Mesendoderm (in vitro differentiated cells): ENCODE measurements around the gene TENM4.
A peak's percentile ranks its signal among the peaks of the same experiment; 100 is the strongest.

Source experiments
- DNase-seq: peaks from one replicate; pipeline ENCODE4 v3.0.0; 2013
- H2AK5ac ChIP-seq: 2 replicates; pipeline ENCODE4 v1.6.1; 2013; ENCODE audit warnings: low read length, inconsistent platforms
- H2BK120ac ChIP-seq: 2 replicates; pipeline ENCODE4 v1.6.1; 2013; ENCODE audit warnings: low read depth, mild to moderate bottlenecking, low read length, moderate library complexity, mixed read lengths
- H2BK15ac ChIP-seq: replicated peaks from 2 replicates; pipeline ENCODE4 v1.6.1; 2013; ENCODE audit warnings: low read depth, mild to moderate bottlenecking, moderate library complexity
- H2BK5ac ChIP-seq: 2 replicates; pipeline ENCODE4 v1.6.1; 2013; ENCODE audit warnings: low read length, inconsistent platforms
- H3K18ac ChIP-seq: 2 replicates; pipeline ENCODE4 v1.6.1; 2013; ENCODE audit warnings: mild to moderate bottlenecking, low read length, mixed read lengths
- H3K23ac ChIP-seq: one replicate; pipeline ENCODE4 v1.6.1; 2013; ENCODE audit warnings: low read length
- H3K27ac ChIP-seq: 2 replicates; pipeline ENCODE4 v1.5.1; 2013; ENCODE audit warnings: low read depth, mild to moderate bottlenecking, inconsistent platforms, low read length, moderate library complexity
- H3K27me3 ChIP-seq: 2 replicates; pipeline ENCODE4 v1.6.1; 2013; ENCODE audit warnings: low read length, control low read depth, mild to moderate bottlenecking, inconsistent platforms; ENCODE audit not compliant: insufficient read depth, poor library complexity
- H3K36me3 ChIP-seq: 2 replicates; pipeline ENCODE4 v1.6.1; 2013; ENCODE audit warnings: low read length, inconsistent platforms; ENCODE audit not compliant: control insufficient read depth, insufficient read depth
- H3K4ac ChIP-seq: one replicate; pipeline ENCODE4 v1.6.1; 2013; ENCODE audit warnings: low read depth, mild to moderate bottlenecking, low read length, moderate library complexity
- H3K4me1 ChIP-seq: 2 replicates; pipeline ENCODE4 v1.6.1; 2013; ENCODE audit warnings: low read depth, low read length, inconsistent platforms; ENCODE audit not compliant: control insufficient read depth
- H3K4me2 ChIP-seq: 2 replicates; pipeline ENCODE4 v1.6.1; 2013; ENCODE audit warnings: low read length
- H3K4me3 ChIP-seq: 2 replicates; pipeline ENCODE4 v1.5.1; 2013; ENCODE audit warnings: mild to moderate bottlenecking, low read length
- H3K56ac ChIP-seq: one replicate; pipeline ENCODE4 v1.6.1; 2013; ENCODE audit warnings: low read length
- H3K79me1 ChIP-seq: 2 replicates; pipeline ENCODE4 v1.6.1; 2013; ENCODE audit warnings: low read length, inconsistent platforms
- H3K79me2 ChIP-seq: 2 replicates; pipeline ENCODE4 v1.6.1; 2013; ENCODE audit warnings: mild to moderate bottlenecking, low read length; ENCODE audit not compliant: control insufficient read depth, insufficient read depth
- H3K9ac ChIP-seq: 2 replicates; pipeline ENCODE4 v1.6.1; 2013; ENCODE audit warnings: low read length, inconsistent platforms
- H4K5ac ChIP-seq: one replicate; pipeline ENCODE4 v1.6.1; 2013; ENCODE audit warnings: low read length
- H4K8ac ChIP-seq: one replicate; pipeline ENCODE4 v1.6.1; 2013; ENCODE audit warnings: low read depth, mild to moderate bottlenecking, control low read depth, low read length, moderate library complexity
- WGBS: extraction: QIAGEN DNeasy Blood & Tissue Kit; methylation state at CpG from one replicate; pipeline ENCODE4 v1.1.7; 2013; ENCODE audit warnings: low lambda C conversion rate, missing lambda C conversion rate; ENCODE audit not compliant: insufficient coverage; ENCODE audit errors: extremely low coverage; 5-methylcytosine and 5-hydroxymethylcytosine counted together

The TENM4 gene

GRCh38 chr11:79413268-79413667, 27.6 kb downstream of the TENM4 start:
- Histone ChIP-seq H3K79me2 (peaks cover 68% of the 10 kb centered on the region), H2BK120ac (no peak overlapping the region), H2AK5ac (no peak overlapping the region), H3K27me3 (no peaks in the 10 kb centered on the region), H4K5ac (no peak overlapping the region), H3K27ac (no peak overlapping the region), H3K9ac (no peak overlapping the region), H3K4me2 (no peak overlapping the region), H3K79me1 (peaks cover 50% of the 10 kb centered on the region), H3K56ac (no peak overlapping the region), H3K4me3 (no peak overlapping the region), H3K23ac (no peak overlapping the region), H3K4ac (no peak overlapping the region), H2BK15ac (no peak overlapping the region), H4K8ac (no peak overlapping the region), H3K18ac (no peak overlapping the region), H3K4me1 (peaks cover 2% of the 10 kb centered on the region), H3K36me3 (peaks cover 2% of the 10 kb centered on the region), H2BK5ac (no peak overlapping the region)
- no CpG with 5 or more reads among the region's 4 CpGs for WGBS
- DNase-seq, result peak; percentile 75

- no peak overlapping the region for H2BK5ac ChIP-seq
Observed at GRCh38 chr11:79412761-79413160, 28.1 kb downstream of the TENM4 start.

GRCh38 chr11:79409330-79409729, 31.5 kb downstream of the TENM4 start:
- no peak overlapping the region for H3K4me3 ChIP-seq
- no peak overlapping the region for H2BK5ac ChIP-seq
- H2BK15ac ChIP-seq, result no peak overlapping the region
- H3K4ac ChIP-seq, result no peak overlapping the region
- no peak overlapping the region for H4K8ac ChIP-seq
- H3K23ac ChIP-seq, result no peak overlapping the region
- H3K4me2 ChIP-seq, result no peak overlapping the region
- H3K79me2 ChIP-seq, result peaks cover 52% of the 10 kb centered on the region
- no peak overlapping the region for H4K5ac ChIP-seq
- no peak overlapping the region for H3K27ac ChIP-seq
- H3K79me1 ChIP-seq, result peaks cover 37% of the 10 kb centered on the region
- H3K4me1 ChIP-seq, result peaks cover 11% of the 10 kb centered on the region
- H3K36me3 ChIP-seq, result no peaks in the 10 kb centered on the region
- no peak overlapping the region for H2BK120ac ChIP-seq
- no peak overlapping the region for H2AK5ac ChIP-seq
- no peak for DNase-seq
- H3K9ac ChIP-seq, result no peak overlapping the region
- H3K27me3 ChIP-seq, result no peaks in the 10 kb centered on the region
- no peak overlapping the region for H3K18ac ChIP-seq
- no peak overlapping the region for H3K56ac ChIP-seq
- WGBS, result no CpG with 5 or more reads among the region's 6 CpGs

More at GRCh38 chr11:79412761-79413160, 28.1 kb downstream of the TENM4 start:
- H4K5ac ChIP-seq, result no peak overlapping the region
- H3K4ac ChIP-seq, result no peak overlapping the region
- no peak overlapping the region for H3K18ac ChIP-seq
- H3K4me3 ChIP-seq, result no peak overlapping the region
- peaks cover 65% of the 10 kb centered on the region for H3K79me2 ChIP-seq
- no peak overlapping the region for H2AK5ac ChIP-seq
- peaks cover 2% of the 10 kb centered on the region for H3K36me3 ChIP-seq
- no peak for DNase-seq
- no peak overlapping the region for H2BK15ac ChIP-seq
- no peak overlapping the region for H4K8ac ChIP-seq
- no peak overlapping the region for H3K27ac ChIP-seq
- H3K23ac ChIP-seq, result no peak overlapping the region
- no CpG with 5 or more reads among the region's 1 CpG for WGBS
- H3K4me2 ChIP-seq, result no peak overlapping the region
- no peak overlapping the region for H2BK120ac ChIP-seq
- H3K27me3 ChIP-seq, result no peaks in the 10 kb centered on the region
- H3K4me1 ChIP-seq, result peaks cover 2% of the 10 kb centered on the region
- peaks cover 48% of the 10 kb centered on the region for H3K79me1 ChIP-seq
- no peak overlapping the region for H3K9ac ChIP-seq
- H3K56ac ChIP-seq, result no peak overlapping the region

GRCh38 chr11:79406376-79406775, 34.5 kb downstream of the TENM4 start:
- no peak overlapping the region for H3K4me2 ChIP-seq
- H2BK15ac ChIP-seq, result no peak overlapping the region
- H4K5ac ChIP-seq, result peak overlapping the region; percentile 78
- WGBS, result no CpG with 5 or more reads among the region's 5 CpGs
- peaks cover 11% of the 10 kb centered on the region for H3K4me1 ChIP-seq
- no peak overlapping the region for H2BK120ac ChIP-seq
- H2AK5ac ChIP-seq, result peak overlapping the region; percentile 55
- H3K79me1 ChIP-seq, result peaks cover 27% of the 10 kb centered on the region
- no peaks in the 10 kb centered on the region for H3K27me3 ChIP-seq
- H3K56ac ChIP-seq, result peak overlapping the region; percentile 34
- no peak overlapping the region for H2BK5ac ChIP-seq
- no peak overlapping the region for H3K23ac ChIP-seq
- DNase-seq, result peak; percentile 27
- H3K79me2 ChIP-seq, result peaks cover 47% of the 10 kb centered on the region
- H3K36me3 ChIP-seq, result no peaks in the 10 kb centered on the region
- no peak overlapping the region for H4K8ac ChIP-seq
- H3K4ac ChIP-seq, result no peak overlapping the region
- no peak overlapping the region for H3K27ac ChIP-seq
- H3K9ac ChIP-seq, result no peak overlapping the region
- no peak overlapping the region for H3K4me3 ChIP-seq
- H3K18ac ChIP-seq, result no peak overlapping the region

- Histone ChIP-seq H3K36me3 (no peaks in the 10 kb centered on the region), H3K23ac (no peak overlapping the region), H3K4ac (no peak overlapping the region), H3K4me1 (peaks cover 9% of the 10 kb centered on the region), H2BK120ac (no peak overlapping the region), H4K8ac (no peak overlapping the region), H2BK5ac (no peak overlapping the region), H3K56ac (no peak overlapping the region), H3K4me3 (no peak overlapping the region), H3K27me3 (no peaks in the 10 kb centered on the region), H3K79me2 (peaks cover 37% of the 10 kb centered on the region), H3K18ac (no peak overlapping the region), H3K4me2 (no peak overlapping the region), H2AK5ac (no peak overlapping the region), H3K9ac (no peak overlapping the region), H3K27ac (no peak overlapping the region), H3K79me1 (peaks cover 22% of the 10 kb centered on the region), H2BK15ac (no peak overlapping the region), H4K5ac (no peak overlapping the region)
- no peak for DNase-seq
- WGBS, result no CpG with 5 or more reads among the region's 3 CpGs
Observed at GRCh38 chr11:79404806-79405205, 36.0 kb downstream of the TENM4 start.

- no peak for DNase-seq
- Histone ChIP-seq H3K79me1 (peaks cover 19% of the 10 kb centered on the region), H4K8ac (no peak overlapping the region), H2BK15ac (no peak overlapping the region), H3K79me2 (peaks cover 32% of the 10 kb centered on the region), H3K4me3 (no peak overlapping the region), H3K4ac (no peak overlapping the region), H3K23ac (no peak overlapping the region), H2BK120ac (no peak overlapping the region), H3K56ac (no peak overlapping the region), H3K4me2 (no peak overlapping the region), H4K5ac (no peak overlapping the region), H3K27me3 (no peaks in the 10 kb centered on the region), H3K36me3 (no peaks in the 10 kb centered on the region), H3K4me1 (peaks cover 9% of the 10 kb centered on the region), H3K18ac (no peak overlapping the region), H2BK5ac (no peak overlapping the region), H3K9ac (no peak overlapping the region), H3K27ac (no peak overlapping the region), H2AK5ac (no peak overlapping the region)
- WGBS, result no CpG with 5 or more reads among the region's 2 CpGs
Observed at GRCh38 chr11:79404325-79404724, 36.5 kb downstream of the TENM4 start.
